ENCODE data around the gene NUP98.
"Not testable (repeated sequence)": the region's sequence is repeated elsewhere in the genome, so short reads cannot be mapped to it uniquely, and the experiment has no call there.

Gene NUP98

GRCh38 chr11:3820971-3821370 lies 23.6 kb upstream of the NUP98 start:
- Mint-ChIP-seq H3K4me1 (ENCODE audit: low read depth) (peaks cover 20% of the 10 kb centered on the region), H3K36me3 (ENCODE audit: low read depth) (peaks cover 19% of the 10 kb centered on the region), H3K9me3 (no peaks in the 10 kb centered on the region), H3K27me3 (ENCODE audit: low read depth) (no peaks in the 10 kb centered on the region), H3K4me3 (no peak overlapping the region), H3K27ac (no peak overlapping the region)
- DNase-seq (ENCODE audit: low spot score): no peak

GRCh38 chr11:3817181-3817800 lies 19.9 kb upstream of the NUP98 start:
- no peak for DNase-seq (ENCODE audit: low spot score)
- no peaks in the 10 kb centered on the region for H3K36me3 Mint-ChIP-seq (ENCODE audit: low read depth)
- no peaks in the 10 kb centered on the region for H3K4me1 Mint-ChIP-seq (ENCODE audit: low read depth)
- no peak overlapping the region for H3K27ac Mint-ChIP-seq
- no peak overlapping the region for H3K4me3 Mint-ChIP-seq
- H3K27me3 Mint-ChIP-seq (ENCODE audit: low read depth): no peaks in the 10 kb centered on the region
- no peaks in the 10 kb centered on the region for H3K9me3 Mint-ChIP-seq

DNA sequence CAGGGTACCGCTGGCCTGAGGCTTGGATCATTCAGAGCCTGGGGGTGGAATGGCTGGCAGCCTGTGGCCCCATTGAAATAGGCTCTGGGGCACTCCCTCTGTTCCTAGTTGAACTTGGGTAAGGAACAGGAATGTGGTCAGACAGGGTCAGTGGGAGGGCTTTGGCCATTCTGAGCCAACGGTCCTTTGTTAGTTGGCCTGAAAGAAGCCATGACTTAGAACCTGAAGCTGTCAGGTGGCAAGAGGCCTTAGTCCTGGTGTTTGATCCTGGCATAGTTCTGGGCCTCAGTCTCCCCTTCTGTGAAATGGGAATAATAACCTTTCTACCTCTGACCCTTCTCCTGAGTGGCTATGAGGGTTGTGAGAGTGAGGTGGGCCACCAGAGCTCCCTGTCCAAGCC lies 19.3 kb upstream of the NUP98 start:
- Mint-ChIP-seq H3K27me3 (ENCODE audit: low read depth) (no peaks in the 10 kb centered on the region), H3K4me3 (no peak overlapping the region), H3K27ac (no peak overlapping the region), H3K4me1 (ENCODE audit: low read depth) (no peaks in the 10 kb centered on the region), H3K9me3 (no peaks in the 10 kb centered on the region), H3K36me3 (ENCODE audit: low read depth) (no peaks in the 10 kb centered on the region)
- no peak for DNase-seq (ENCODE audit: low spot score)

GRCh38 chr11:3815845-3816244 lies 18.5 kb upstream of the NUP98 start:
- Mint-ChIP-seq H3K27ac (no peak overlapping the region), H3K4me1 (ENCODE audit: low read depth) (no peaks in the 10 kb centered on the region), H3K36me3 (ENCODE audit: low read depth) (no peaks in the 10 kb centered on the region), H3K9me3 (no peaks in the 10 kb centered on the region), H3K27me3 (ENCODE audit: low read depth) (no peaks in the 10 kb centered on the region), H3K4me3 (no peak overlapping the region)
- DNase-seq (ENCODE audit: low spot score): no peak

DNA sequence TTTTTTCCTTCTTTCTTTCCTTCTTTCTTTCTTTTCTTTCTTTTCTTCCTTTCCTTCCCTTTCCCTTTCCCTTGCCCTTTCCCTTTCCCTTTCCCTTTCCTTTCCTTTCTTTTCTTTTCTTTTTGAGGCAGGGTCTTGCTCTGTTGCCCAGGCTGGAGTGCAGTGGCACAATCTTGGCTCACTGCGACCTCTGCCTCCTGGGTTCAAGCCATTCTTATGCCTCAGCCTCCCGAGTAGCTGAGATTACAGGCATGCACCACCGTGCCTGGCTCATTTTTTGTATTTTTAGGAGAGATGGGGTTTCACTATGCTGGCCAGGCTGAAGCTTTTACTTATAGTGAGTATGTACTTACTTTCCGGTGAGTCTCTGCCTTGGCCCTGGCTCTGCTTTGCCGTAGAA lies 17.5 kb upstream of the NUP98 start:
- not testable (repeated sequence) for H3K4me3 Mint-ChIP-seq; H3K36me3 Mint-ChIP-seq (ENCODE audit: low read depth); H3K27me3 Mint-ChIP-seq (ENCODE audit: low read depth); H3K9me3 Mint-ChIP-seq; DNase-seq (ENCODE audit: low spot score); H3K4me1 Mint-ChIP-seq (ENCODE audit: low read depth); H3K27ac Mint-ChIP-seq

DNA sequence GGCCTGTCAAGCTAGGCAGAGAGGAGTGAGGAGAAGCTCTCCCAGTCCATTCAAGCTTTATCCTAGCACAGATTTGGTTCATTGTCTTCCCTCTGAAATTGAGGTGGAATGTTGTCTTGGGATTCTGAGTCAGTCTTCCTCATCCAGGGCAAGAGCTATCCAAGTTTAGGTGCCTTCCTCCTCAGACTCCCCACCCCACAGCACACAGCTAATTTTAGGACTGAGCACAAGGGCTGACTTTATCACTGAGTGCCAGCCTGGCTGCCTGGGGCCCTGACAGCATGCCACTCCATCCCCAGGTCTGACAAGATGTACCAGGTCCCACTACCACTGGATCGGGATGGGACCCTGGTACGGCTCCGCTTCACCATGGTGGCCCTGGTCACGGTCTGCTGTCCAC lies 13.6 kb upstream of the NUP98 start:
- H3K27ac Mint-ChIP-seq: no peak overlapping the region
- no peaks in the 10 kb centered on the region for H3K9me3 Mint-ChIP-seq
- H3K4me3 Mint-ChIP-seq: no peak overlapping the region
- DNase-seq (ENCODE audit: low spot score): no peak
- H3K27me3 Mint-ChIP-seq (ENCODE audit: low read depth): no peaks in the 10 kb centered on the region
- peaks cover 13% of the 10 kb centered on the region for H3K4me1 Mint-ChIP-seq (ENCODE audit: low read depth)
- no peaks in the 10 kb centered on the region for H3K36me3 Mint-ChIP-seq (ENCODE audit: low read depth)

DNA sequence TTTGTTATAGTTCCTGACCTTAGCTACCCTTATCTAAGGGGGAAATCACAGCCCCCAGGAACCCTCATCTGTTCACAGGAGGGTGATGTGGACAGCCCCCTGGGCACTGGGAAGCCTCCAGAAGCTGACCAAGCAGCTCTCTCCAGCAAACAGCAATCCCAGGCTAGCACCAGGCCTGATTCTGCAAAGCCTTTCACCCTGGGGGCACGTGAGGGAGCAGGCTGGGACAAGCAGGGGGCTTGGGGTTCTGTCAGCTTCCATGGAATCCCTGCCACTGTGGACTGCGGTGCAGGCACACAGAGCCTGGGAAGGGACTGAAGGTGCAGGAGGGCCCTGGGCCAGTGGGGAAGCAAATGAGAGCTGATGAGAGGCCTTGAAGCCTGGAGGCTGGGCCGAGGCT lies 13.1 kb upstream of the NUP98 start:
- no peak for DNase-seq (ENCODE audit: low spot score)
- peaks cover 13% of the 10 kb centered on the region for H3K4me1 Mint-ChIP-seq (ENCODE audit: low read depth)
- H3K4me3 Mint-ChIP-seq: no peak overlapping the region
- no peaks in the 10 kb centered on the region for H3K27me3 Mint-ChIP-seq (ENCODE audit: low read depth)
- H3K9me3 Mint-ChIP-seq: no peaks in the 10 kb centered on the region
- H3K27ac Mint-ChIP-seq: no peak overlapping the region
- no peaks in the 10 kb centered on the region for H3K36me3 Mint-ChIP-seq (ENCODE audit: low read depth)

DNA sequence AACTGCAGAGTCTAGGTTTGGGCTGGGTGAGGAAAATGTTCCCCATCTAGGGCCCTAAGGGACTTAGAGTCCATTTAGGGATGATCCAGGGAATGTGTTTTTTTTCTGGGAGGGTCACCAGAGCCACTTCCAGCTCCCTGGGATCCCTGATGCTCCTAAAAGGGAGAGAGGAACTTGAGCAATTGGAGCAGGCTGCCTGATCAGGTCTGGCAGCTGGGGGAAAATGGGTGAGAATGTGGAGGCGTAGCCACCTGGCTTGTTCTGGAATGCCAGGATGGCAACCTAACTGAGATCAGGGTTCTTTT lies 12.2 kb upstream of the NUP98 start:
- peaks cover 13% of the 10 kb centered on the region for H3K4me1 Mint-ChIP-seq (ENCODE audit: low read depth)
- DNase-seq (ENCODE audit: low spot score): no peak
- H3K27ac Mint-ChIP-seq: no peak overlapping the region
- no peaks in the 10 kb centered on the region for H3K27me3 Mint-ChIP-seq (ENCODE audit: low read depth)
- H3K9me3 Mint-ChIP-seq: no peaks in the 10 kb centered on the region
- no peaks in the 10 kb centered on the region for H3K36me3 Mint-ChIP-seq (ENCODE audit: low read depth)
- H3K4me3 Mint-ChIP-seq: no peak overlapping the region

DNA sequence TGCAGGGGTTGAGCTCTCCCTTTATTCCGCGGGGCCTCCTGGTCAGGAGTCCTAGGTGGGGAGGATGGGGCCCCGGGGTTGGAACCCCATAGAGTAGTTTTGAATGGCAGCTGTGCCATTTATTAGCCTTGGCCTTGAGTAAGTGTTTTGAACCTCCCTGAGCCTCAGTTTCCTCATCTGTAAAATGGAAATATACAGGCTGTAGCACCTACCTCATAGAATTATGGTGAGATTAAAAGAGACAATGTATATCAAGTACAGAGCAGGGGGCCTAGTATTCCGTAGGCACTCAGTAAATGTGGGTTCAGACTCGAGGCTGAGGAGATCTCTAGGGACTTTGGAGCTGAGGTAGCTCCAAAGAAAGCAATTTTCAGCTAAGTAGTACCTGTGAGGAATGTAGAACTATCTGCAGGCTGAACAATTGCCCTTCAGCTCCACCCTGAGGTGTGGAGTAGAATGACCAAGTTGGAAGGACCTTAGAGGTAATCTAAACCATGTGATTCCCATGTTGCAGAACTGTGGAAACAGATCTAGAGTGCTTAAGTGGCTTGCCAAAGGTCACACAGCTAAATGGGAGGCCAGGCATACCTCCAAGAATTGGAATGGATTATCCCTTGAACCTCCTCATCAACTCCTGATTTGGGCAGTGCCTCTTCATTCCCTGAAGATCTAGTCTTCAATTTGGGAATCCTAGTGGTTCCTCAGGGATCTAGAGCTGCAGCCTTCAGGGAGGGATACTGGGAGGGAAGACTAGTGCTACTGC lies 11.7 kb upstream of the NUP98 start:
- Mint-ChIP-seq H3K36me3 (ENCODE audit: low read depth) (no peaks in the 10 kb centered on the region), H3K4me1 (ENCODE audit: low read depth) (peaks cover 13% of the 10 kb centered on the region), H3K27ac (peak overlapping the region; percentile 55), H3K9me3 (no peaks in the 10 kb centered on the region), H3K4me3 (peak overlapping the region; percentile 91), H3K27me3 (ENCODE audit: low read depth) (no peaks in the 10 kb centered on the region)
- DNase-seq (ENCODE audit: low spot score): peak; percentile 48

DNA sequence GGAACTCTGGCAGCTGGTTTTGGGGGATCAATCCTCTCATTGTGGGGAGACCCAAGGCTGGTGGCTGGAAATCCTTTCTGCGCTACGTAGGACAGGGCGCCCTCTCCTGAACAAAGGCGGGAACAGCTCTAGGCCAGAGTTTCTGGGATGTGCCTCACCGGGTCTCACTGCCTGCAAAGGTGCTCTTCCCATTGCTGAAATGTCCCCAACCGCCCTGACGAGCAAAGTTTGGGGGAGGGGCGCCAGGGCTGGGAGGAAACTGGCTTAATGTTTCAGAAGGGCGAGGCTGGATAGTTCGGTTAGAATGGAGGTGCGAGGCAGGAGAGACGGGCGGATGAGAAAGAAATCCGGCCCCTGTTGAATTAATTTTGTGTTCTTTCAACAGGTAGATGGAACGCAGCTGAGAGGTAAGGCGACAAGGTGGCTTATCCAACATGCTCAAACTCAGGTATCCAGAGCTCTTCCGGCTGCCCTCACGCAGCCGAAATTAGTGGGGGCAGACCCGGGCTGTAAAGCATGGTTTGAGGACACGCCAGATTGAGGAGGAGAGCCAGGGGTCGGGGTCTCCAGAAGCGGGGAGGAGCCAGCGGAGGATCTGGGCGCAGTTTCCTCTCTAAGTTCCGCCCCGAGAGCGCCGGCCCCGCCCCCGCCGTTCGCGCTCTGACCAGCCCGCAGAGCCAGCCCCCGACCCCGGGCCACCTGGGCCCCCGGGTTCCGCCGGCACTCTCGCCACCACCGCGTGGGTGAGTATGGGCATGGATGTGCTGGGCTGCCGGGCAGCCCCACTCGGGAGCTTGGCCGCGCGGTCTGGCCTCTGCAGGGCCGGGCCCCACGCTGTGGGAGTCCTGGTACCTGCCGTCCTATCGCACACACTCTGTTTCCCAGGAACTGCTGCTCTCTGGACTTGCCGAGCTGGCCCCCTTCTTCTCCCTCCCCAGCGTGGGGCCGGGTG lies 10.8 kb upstream of the NUP98 start, which contains the start of gene PGAP2:
PGAP2 (plus strand) TSS at position 652 of the 952 bp plus-strand sequence. CDS start 2,700 bp downstream, outside the sequence.
- Mint-ChIP-seq H3K36me3 (ENCODE audit: low read depth) (no peaks in the 10 kb centered on the region), H3K9me3 (no peaks in the 10 kb centered on the region), H3K27me3 (ENCODE audit: low read depth) (no peaks in the 10 kb centered on the region), H3K4me3 (peak within 1 kb of the TSS; percentile 91), H3K4me1 (ENCODE audit: low read depth) (peaks cover 14% of the 10 kb centered on the region), H3K27ac (peak within 1 kb of the TSS; percentile 87)
- peak; percentile 63 for DNase-seq (ENCODE audit: low spot score)

DNA sequence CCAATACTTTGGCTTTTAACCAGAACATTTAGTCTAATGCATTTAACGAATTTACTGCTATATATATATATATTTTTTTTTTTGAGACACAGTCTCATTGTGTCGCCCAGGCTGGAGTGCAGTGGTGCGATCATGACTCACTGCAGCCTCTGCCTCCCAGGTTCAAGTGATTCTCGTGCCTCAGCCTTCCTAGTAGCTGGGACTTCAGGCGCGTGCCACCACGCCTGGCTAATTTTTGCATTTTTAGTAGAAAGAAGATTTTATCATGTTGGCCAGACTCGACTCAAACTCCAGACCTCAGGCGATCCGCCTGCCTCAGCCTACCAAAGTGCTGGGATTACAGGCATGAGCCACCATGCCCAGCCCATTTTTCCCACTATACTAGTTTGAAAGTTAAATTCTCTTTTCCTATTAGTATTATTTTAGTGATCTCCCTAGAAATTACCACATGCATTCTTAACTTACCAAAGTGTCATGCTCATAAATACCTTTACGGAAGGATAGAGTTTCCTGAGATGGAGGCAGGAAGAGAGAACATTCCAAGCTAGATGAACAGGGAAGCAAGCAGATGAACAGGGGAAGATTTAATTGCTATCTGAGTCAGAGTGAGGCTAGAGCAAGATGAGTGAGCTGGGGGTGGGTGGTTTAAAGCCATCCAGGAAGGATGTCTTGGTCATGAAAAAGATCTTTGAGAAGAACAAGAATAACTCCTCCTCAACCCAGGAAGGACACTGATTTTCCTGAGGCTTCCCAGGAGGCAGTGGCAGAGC lies 6.6 kb upstream of the NUP98 start:
- no peak overlapping the region for H3K27ac Mint-ChIP-seq
- H3K9me3 Mint-ChIP-seq: no peaks in the 10 kb centered on the region
- DNase-seq (ENCODE audit: low spot score): no peak
- H3K4me3 Mint-ChIP-seq: no peak overlapping the region
- no peaks in the 10 kb centered on the region for H3K27me3 Mint-ChIP-seq (ENCODE audit: low read depth)
- peaks cover 1% of the 10 kb centered on the region for H3K36me3 Mint-ChIP-seq (ENCODE audit: low read depth)
- H3K4me1 Mint-ChIP-seq (ENCODE audit: low read depth): peaks cover 15% of the 10 kb centered on the region

DNA sequence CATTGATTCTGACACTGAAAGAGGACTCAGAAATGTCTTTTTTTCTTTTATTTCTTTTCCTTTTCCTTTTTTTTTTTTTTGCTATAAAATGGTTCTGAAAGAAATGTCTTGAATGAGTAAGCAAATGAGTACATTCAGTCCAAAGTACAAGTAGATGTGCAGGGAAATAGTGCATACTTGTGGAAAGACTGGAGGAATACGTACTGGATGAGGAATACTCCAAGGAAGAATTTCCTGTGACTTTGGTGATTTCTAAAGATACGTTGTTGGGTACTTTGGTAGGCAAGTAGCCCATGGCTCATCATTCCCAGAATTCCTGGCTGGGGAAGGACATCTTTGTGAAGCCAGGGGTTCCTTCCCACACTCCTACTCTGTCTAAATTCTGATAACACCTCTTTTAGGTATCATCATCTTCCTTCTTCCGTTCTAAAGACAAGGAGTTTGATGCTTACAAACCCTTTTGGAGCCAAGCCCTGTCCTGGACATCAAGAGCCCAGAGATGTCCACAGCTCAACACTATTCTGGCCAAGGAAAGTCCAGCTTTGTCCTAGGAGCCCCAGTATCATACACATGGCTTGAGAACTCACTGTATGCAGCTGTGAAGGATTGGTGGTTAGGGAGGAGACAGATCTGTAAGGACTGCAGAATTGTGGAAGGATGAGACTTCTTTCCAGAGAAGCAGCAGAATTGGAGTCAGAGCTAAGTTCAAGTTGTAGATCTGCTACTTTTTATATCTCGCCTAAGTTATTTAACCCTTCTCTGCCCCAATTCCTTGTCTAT lies 4.8 kb upstream of the NUP98 start:
- no peak for DNase-seq (ENCODE audit: low spot score)
- Mint-ChIP-seq H3K27ac (no peak overlapping the region), H3K4me1 (ENCODE audit: low read depth) (peaks cover 10% of the 10 kb centered on the region), H3K4me3 (no peak overlapping the region), H3K9me3 (no peaks in the 10 kb centered on the region), H3K36me3 (ENCODE audit: low read depth) (peaks cover 1% of the 10 kb centered on the region), H3K27me3 (ENCODE audit: low read depth) (no peaks in the 10 kb centered on the region)

DNA sequence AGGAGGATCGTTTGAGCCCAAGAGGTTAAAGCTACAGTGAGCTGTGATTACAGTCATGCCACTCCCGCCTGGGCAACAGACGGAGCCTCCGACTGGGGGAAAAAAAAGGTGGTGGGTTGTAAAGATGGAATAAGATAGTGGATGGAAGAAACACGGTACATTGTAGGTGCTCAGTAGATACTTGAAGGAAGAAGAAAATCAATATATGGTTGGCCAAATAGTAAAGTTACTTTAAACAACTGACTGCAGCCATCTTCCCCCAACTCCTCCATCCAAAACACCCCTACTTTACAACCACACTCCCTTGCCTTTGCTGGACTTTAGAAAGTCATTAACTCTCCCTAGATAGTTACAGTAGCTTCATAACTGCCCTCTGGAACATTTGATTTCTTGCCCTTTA lies 2.5 kb upstream of the NUP98 start:
- Mint-ChIP-seq H3K36me3 (ENCODE audit: low read depth) (peaks cover 19% of the 10 kb centered on the region), H3K4me3 (no peak overlapping the region), H3K27me3 (ENCODE audit: low read depth) (no peaks in the 10 kb centered on the region), H3K27ac (peak overlapping the region; percentile 13), H3K9me3 (no peaks in the 10 kb centered on the region), H3K4me1 (ENCODE audit: low read depth) (peaks cover 25% of the 10 kb centered on the region)
- no peak for DNase-seq (ENCODE audit: low spot score)
